Neural crest cell (in vitro differentiated cells): Measurements from ENCODE around the gene TMEM9B. TPM values are rescaled to one million over a fixed set of nuclear protein-coding genes. Genes with fewer than 3 reads are reported as not detected.
A peak's percentile ranks its signal among the peaks of the same experiment; 100 is the strongest.

Source experiments
- DNase-seq: peaks from one replicate; pipeline ENCODE4 v3.0.0; 2021; ENCODE audit warnings: low read depth, mixed read lengths, low spot score
- H3K27ac Mint-ChIP-seq: one replicate; pipeline ENCODE4 v1.8.0; 2021; ENCODE audit warnings: mild to moderate bottlenecking, mixed read lengths; ENCODE audit not compliant: unreplicated experiment
- H3K27me3 Mint-ChIP-seq: 2 replicates; pipeline ENCODE4 v1.8.0; 2021; ENCODE audit warnings: low read depth, mild to moderate bottlenecking, mixed read lengths
- H3K36me3 Mint-ChIP-seq: 2 replicates; pipeline ENCODE4 v1.8.0; 2021; ENCODE audit warnings: low read depth, mild to moderate bottlenecking, mixed read lengths
- H3K4me1 Mint-ChIP-seq: 2 replicates; pipeline ENCODE4 v1.8.0; 2021; ENCODE audit warnings: mixed read lengths
- H3K4me3 Mint-ChIP-seq: one replicate; pipeline ENCODE4 v1.8.0; 2021; ENCODE audit warnings: mild to moderate bottlenecking, mixed read lengths
- H3K9me3 Mint-ChIP-seq: 2 replicates; pipeline ENCODE4 v1.8.0; 2021; ENCODE audit warnings: mixed read lengths
- CTCF ChIP-seq: fragments of 200-600 bp; sonication (generic); conservative IDR thresholded peaks from 2 replicates; pipeline ENCODE4 v1.5.0; 2021; ENCODE audit warnings: antibody characterized with exemption, mild to moderate bottlenecking
- total RNA-seq: library from RNA; stranded (reverse); gene quantifications from 2 replicates; pipeline ENCODE4 v1.2.1, GENCODE V29; 2021

The TMEM9B gene
- total RNA-seq, 1 donor from 2014 or later: 15.7 TPM

- no peak for DNase-seq
- H3K27ac Mint-ChIP-seq: no peak overlapping the region
- H3K9me3 Mint-ChIP-seq: no peaks in the 10 kb centered on the region
- TF ChIP-seq CTCF: no peak
- peaks cover 8% of the 10 kb centered on the region for H3K36me3 Mint-ChIP-seq
- H3K4me1 Mint-ChIP-seq: no peaks in the 10 kb centered on the region
- H3K4me3 Mint-ChIP-seq: no peak overlapping the region
- no peaks in the 10 kb centered on the region for H3K27me3 Mint-ChIP-seq
These were observed 38.0 kb downstream of the TMEM9B start for GRCh38 chr11:8926236-8926635.

- H3K27me3 Mint-ChIP-seq: no peaks in the 10 kb centered on the region
- H3K36me3 Mint-ChIP-seq: peaks cover 8% of the 10 kb centered on the region
- no peak for DNase-seq
- no peaks in the 10 kb centered on the region for H3K9me3 Mint-ChIP-seq
- TF ChIP-seq CTCF: no peak
- no peak overlapping the region for H3K27ac Mint-ChIP-seq
- no peaks in the 10 kb centered on the region for H3K4me1 Mint-ChIP-seq
- H3K4me3 Mint-ChIP-seq: no peak overlapping the region
These were observed 38.5 kb downstream of the TMEM9B start for GRCh38 chr11:8925711-8926110.

- Mint-ChIP-seq H3K27ac (no peak overlapping the region), H3K4me3 (no peak overlapping the region), H3K27me3 (no peaks in the 10 kb centered on the region), H3K9me3 (no peaks in the 10 kb centered on the region), H3K36me3 (peaks cover 10% of the 10 kb centered on the region), H3K4me1 (no peaks in the 10 kb centered on the region)
- no peak for DNase-seq
- no peak for TF ChIP-seq CTCF
These were observed 41.6 kb downstream of the TMEM9B start for GRCh38 chr11:8922691-8923090.

GRCh38 chr11:8917157-8917825 lies 47.0 kb downstream of the TMEM9B start:
- H3K27ac Mint-ChIP-seq: peak overlapping the region; percentile 43
- H3K4me3 Mint-ChIP-seq: no peak overlapping the region
- peaks cover 11% of the 10 kb centered on the region for H3K36me3 Mint-ChIP-seq
- H3K9me3 Mint-ChIP-seq: no peaks in the 10 kb centered on the region
- no peak for TF ChIP-seq CTCF
- H3K27me3 Mint-ChIP-seq: no peaks in the 10 kb centered on the region
- H3K4me1 Mint-ChIP-seq: peaks cover 20% of the 10 kb centered on the region
- no peak for DNase-seq

GRCh38 chr11:8914661-8915018 lies 49.6 kb downstream of the TMEM9B start:
- peaks cover 7% of the 10 kb centered on the region for H3K27me3 Mint-ChIP-seq
- TF ChIP-seq CTCF: peak; percentile 25
- H3K27ac Mint-ChIP-seq: peak overlapping the region; percentile 57
- H3K4me3 Mint-ChIP-seq: peak overlapping the region; percentile 74
- H3K4me1 Mint-ChIP-seq: peaks cover 32% of the 10 kb centered on the region
- H3K9me3 Mint-ChIP-seq: no peaks in the 10 kb centered on the region
- DNase-seq: no peak
- H3K36me3 Mint-ChIP-seq: peaks cover 8% of the 10 kb centered on the region
